RWPE1 (cell line): ENCODE data around the gene YJEFN3.

Experiments
- CTCF ChIA-PET: fragments of 350-600 bp; sonication (Branson Sonifier 250); formaldehyde crosslinking; extraction: SDS; loops from one replicate; lab custom pipeline; 2021; lab: Yijun Ruan, JAX
- POLR2A ChIA-PET: fragments of 400-600 bp; formaldehyde crosslinking; extraction: SDS; loops from one replicate; lab custom pipeline; 2020; ENCODE audit warnings: antibody characterized with exemption; ENCODE audit not compliant: low non-redundant PET; lab: Yijun Ruan, JAX
- DNase-seq: peaks from one replicate; pipeline ENCODE4 v3.0.0; 2012; ENCODE audit warnings: low spot score
- H3K27ac ChIP-seq: fragments of 450-650 bp; 2 replicates; pipeline ENCODE4 v1.5.1; 2017
- CTCF ChIP-seq: fragments of 450-650 bp; conservative IDR thresholded peaks from 2 replicates; pipeline ENCODE4 v1.5.1; 2017; ENCODE audit warnings: low read depth, mild to moderate bottlenecking

YJEFN3 gene

GRCh38 chr19:19513682-19514081, 15.0 kb upstream of the YJEFN3 start:
- ChIA-PET CTCF (interaction anchor here (1.2 kb wide), 1 partner anchor 9 kb away, joined by 3 read pairs; no protein-coding TSS in a partner anchor), POLR2A (no interaction called here)
- TF ChIP-seq CTCF, result no peak
- no peak overlapping the region for H3K27ac ChIP-seq
- no peak for DNase-seq

GRCh38 chr19:19514215-19514657, 14.5 kb upstream of the YJEFN3 start:
- CTCF ChIA-PET, result interaction anchor here (1.2 kb wide), 1 partner anchor 9 kb away, joined by 3 read pairs; no protein-coding TSS in a partner anchor
- no peak for DNase-seq
- no peak for TF ChIP-seq CTCF

GRCh38 chr19:19514881-19515641, 13.7 kb upstream of the YJEFN3 start, which contains the start of gene TSSK6:
Gene TSSK6, minus strand, starts transcription at chr19:19515548. Its CDS starts 121 bp downstream, at chr19:19515427.
- POLR2A ChIA-PET, result interaction anchor here (0.6 kb wide), 1 partner anchor 41 kb away, joined by 3 read pairs; no protein-coding TSS in a partner anchor
- no peak for DNase-seq

More at GRCh38 chr19:19514215-19514657, 14.5 kb upstream of the YJEFN3 start:
- H3K27ac ChIP-seq, result no peak overlapping the region; the same call in 1 of the 2 replicates
- POLR2A ChIA-PET, result no interaction called here

GRCh38 chr19:19515642-19516519, 12.8 kb upstream of the YJEFN3 start, which contains the start of gene NDUFA13:
Gene NDUFA13, plus strand, starts transcription at chr19:19516225. Its CDS starts 14 bp downstream, at chr19:19516239.
- ChIA-PET POLR2A (interaction anchor here (0.6 kb wide), 1 partner anchor 306 kb away, joined by 3 read pairs; the partner anchor contains the start of gene ZNF506), CTCF (interaction anchor here (0.6 to 1.4 kb wide), 5 partner anchors 14 to 377 kb away, joined by 3 to 5 read pairs (median 4); no protein-coding TSS in a partner anchor)
- peak within 1 kb of the TSS; percentile 80 for H3K27ac ChIP-seq
- DNase-seq, result peak; percentile 87
- no peak; the same call in 1 of the 2 replicates for TF ChIP-seq CTCF

More at GRCh38 chr19:19514881-19515641, 13.7 kb upstream of the YJEFN3 start, which contains the start of gene TSSK6:
- H3K27ac ChIP-seq, result peak within 1 kb of the TSS; percentile 80
- CTCF ChIA-PET, result interaction anchor here (0.7 to 1.2 kb wide), 5 partner anchors 10 to 159 kb away, joined by 3 to 4 read pairs (median 3); no protein-coding TSS in a partner anchor
- TF ChIP-seq CTCF, result no peak

GRCh38 chr19:19517235-19517619, 11.5 kb upstream of the YJEFN3 start:
- DNase-seq, result no peak
- TF ChIP-seq CTCF, result no peak
- ChIA-PET CTCF (no interaction called here), POLR2A (no interaction called here)
- peak overlapping the region; percentile 80 for H3K27ac ChIP-seq
